AG09309 (cell line): ENCODE data around the gene TMEM45A.
"Not testable (repeated sequence)": the region's sequence is repeated elsewhere in the genome, so short reads cannot be mapped to it uniquely, and the experiment has no call there.

Experiments used
- DNase-seq: peaks from one replicate; pipeline ENCODE4 v3.0.0-alpha.2; 2010; ENCODE audit warnings: low read depth
- H3K4me3 ChIP-seq: 2 replicates; pipeline ENCODE4 v1.5.1; 2011; ENCODE audit warnings: mild to moderate bottlenecking, low read depth, low read length, moderate library complexity; ENCODE audit not compliant: control insufficient read depth
- TF ChIP-seq, protein P1 (sequence below): IDR thresholded peaks from 2 replicates; pipeline ENCODE4 v1.5.1; 2011; ENCODE audit warnings: mild to moderate bottlenecking, low read depth, low read length, inconsistent platforms; ENCODE audit not compliant: insufficient read depth, control insufficient read depth; ENCODE audit errors: missing control alignments

The TMEM45A gene

DNA sequence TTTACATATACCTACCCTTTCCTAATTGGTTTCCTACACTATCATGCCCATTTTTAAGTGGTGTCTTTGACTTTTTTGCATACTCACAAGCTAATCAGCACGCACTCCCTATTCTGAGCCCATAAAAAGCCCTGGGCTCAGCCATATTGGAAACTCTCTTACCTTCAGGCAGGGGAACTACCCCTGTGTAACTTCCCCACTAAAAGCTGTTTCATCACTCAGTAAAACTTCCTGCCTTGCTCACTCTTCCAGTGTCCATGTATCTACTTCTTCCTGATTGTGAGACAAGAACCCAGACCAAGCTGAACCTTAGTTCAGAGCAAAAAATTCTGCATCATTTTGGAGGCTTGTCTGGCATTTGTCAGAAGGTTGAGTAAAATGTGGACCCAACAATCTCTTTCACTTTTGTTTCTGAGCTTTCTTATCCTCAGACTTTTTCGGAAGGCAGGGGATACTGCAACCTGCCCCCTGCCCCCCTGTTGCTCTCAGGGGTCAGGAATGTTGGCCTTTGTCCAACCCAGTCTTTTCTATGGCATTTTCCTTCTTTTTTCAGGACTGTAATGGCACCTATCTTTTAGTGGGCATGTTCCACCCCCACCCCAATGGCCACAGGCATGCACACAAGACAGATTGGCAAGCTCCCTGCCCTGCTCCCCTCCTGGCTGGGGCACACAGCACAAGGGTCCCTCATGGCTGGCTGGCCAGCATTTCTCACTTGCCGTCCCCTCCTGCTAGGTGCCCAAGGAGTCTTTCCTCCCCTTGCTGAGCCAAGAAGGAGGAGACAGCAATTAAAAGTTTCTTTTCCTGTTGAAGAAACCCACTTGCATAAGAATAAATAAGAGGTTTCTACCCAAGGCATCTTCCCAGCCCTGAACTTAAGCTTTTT lies 26.3 kb upstream of the TMEM45A start:
- TF ChIP-seq, protein P1, sequence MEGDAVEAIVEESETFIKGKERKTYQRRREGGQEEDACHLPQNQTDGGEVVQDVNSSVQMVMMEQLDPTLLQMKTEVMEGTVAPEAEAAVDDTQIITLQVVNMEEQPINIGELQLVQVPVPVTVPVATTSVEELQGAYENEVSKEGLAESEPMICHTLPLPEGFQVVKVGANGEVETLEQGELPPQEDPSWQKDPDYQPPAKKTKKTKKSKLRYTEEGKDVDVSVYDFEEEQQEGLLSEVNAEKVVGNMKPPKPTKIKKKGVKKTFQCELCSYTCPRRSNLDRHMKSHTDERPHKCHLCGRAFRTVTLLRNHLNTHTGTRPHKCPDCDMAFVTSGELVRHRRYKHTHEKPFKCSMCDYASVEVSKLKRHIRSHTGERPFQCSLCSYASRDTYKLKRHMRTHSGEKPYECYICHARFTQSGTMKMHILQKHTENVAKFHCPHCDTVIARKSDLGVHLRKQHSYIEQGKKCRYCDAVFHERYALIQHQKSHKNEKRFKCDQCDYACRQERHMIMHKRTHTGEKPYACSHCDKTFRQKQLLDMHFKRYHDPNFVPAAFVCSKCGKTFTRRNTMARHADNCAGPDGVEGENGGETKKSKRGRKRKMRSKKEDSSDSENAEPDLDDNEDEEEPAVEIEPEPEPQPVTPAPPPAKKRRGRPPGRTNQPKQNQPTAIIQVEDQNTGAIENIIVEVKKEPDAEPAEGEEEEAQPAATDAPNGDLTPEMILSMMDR = no peak
- DNase-seq = no peak
- H3K4me3 ChIP-seq = no peak overlapping the region

DNA sequence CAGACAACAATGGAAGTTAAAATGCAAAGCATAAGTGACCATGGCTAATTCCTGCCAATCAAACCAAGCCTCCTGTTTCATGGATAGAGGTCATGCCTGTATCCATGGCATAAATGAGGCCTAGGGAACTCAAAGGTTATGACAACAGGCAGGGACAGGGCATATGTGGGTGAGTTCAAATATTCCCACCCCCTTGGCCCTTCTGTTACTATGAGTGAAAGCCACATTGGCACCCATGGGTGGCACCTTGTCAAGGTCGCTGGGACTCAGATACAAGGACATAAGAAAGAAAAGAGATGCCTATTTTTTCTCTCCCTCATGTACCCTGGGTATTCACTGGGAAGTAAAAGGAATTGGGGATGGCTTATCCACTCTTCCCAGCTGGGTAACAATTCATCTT lies 25.3 kb upstream of the TMEM45A start:
- TF ChIP-seq, protein P1 = no peak
- no peak for DNase-seq
- H3K4me3 ChIP-seq = no peak overlapping the region

DNA sequence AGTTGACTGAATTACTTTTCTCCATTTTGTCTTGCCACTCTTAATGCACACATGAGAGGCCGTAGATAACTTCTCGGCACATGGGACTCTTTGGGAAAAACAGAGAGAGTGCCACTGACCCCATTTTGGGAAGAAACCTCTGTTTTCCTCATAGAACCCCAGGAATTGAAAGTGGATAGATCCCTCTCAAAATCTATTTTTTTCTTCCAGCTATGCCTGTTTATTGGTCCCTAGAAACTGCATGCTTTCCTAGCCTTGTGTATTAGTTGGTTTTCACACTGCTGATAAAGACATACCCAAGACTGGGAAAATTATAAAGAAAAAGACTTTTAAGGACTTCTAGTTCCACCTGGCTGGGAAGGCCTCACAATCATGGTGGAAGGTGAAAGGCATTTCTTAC lies 23.7 kb upstream of the TMEM45A start:
- H3K4me3 ChIP-seq = no peak overlapping the region
- TF ChIP-seq, protein P1 = no peak
- DNase-seq = no peak

DNA sequence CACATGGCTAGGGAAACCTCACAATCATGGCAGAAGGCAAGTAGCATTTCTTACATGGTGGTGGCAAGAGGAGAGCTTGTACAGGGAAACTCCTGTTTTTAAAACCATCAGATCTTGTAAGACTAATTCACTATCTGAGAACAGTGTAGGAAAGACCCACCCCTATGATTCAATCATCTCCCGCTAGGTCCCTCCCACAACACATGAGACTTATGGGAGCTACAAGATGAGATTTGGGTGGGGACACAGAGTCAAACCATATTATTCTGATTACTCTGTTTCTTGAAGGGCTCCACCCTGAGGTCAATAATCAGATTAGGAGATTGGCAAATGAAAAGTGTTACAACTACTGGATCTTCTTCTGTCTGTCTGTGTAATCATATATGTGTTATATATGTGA lies 21.5 kb upstream of the TMEM45A start:
- H3K4me3 ChIP-seq = no peak overlapping the region
- TF ChIP-seq, protein P1 = no peak
- DNase-seq = no peak

DNA sequence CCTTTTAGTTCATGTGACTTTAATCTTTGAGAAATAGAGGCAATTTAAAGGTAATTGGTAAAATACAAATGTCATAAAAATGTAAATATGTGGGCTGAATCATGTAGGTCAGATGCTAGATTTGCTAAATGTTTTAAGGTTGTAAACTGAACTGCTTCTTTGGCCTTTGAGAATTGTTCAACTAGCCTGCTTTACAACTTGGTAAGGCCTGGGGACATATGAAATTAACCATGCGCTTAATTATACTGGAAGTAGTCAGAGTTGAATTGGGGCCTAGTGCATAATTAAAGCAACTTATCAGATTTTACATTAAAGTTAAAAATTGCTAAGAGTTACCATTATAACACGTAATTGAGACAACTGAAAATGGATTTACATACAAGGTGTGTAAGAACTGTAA lies 21.0 kb upstream of the TMEM45A start:
- H3K4me3 ChIP-seq = no peak overlapping the region
- DNase-seq = no peak
- TF ChIP-seq, protein P1 = no peak

DNA sequence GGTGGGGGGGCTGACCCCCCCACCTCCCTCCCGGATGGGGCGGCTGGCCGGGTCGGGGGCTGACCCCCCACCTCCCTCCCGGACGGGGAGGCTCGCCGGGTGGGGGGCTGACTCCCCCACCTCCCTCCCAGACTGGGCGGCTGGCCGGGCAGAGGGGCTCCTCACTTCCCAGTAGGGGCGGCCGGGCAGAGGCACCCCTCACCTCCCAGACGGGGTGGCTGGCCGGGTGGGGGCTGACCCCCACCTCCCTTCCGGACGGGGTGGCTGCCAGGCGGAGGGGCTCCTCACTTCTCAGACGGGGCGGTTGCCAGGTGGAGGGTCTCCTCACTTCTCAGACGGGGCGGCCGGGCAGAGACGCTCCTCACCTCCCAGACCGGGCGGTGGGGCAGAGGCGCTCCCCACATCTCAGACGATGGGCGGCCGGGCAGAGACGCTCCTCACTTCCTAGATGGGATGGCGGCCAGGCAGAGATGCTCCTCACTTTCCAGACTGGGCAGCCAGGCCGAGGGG lies 14.5 kb upstream of the TMEM45A start:
- DNase-seq, H3K4me3 ChIP-seq: not testable (repeated sequence)

DNA sequence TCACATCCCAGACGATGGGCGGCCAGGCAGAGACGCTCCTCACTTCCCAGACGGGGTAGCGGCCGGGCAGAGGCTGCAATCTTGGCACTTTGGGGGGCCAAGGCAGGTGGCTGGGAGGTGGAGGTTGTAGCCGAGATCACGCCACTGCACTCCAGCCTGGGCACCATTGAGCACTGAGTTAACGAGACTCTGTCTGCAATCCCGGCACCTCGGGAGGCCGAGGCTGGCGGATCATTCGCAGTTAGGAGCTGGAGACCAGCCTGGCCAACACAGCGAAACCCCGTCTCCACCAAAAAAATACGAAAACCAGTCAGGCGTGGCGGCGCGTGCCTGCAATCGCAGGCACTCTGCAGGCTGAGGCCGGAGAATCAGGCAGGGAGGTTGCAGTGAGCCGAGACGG lies 13.9 kb upstream of the TMEM45A start:
- DNase-seq, H3K4me3 ChIP-seq: not testable (repeated sequence)
